Natural killer cell (primary cell): ENCODE data around the gene ENAM. TPM values are rescaled to one million over a fixed set of nuclear protein-coding genes. Genes with fewer than 3 reads are reported as not detected.

Source experiments
- ATAC-seq, 3 donors: fragments of 150-1000 bp in 2 of 3; fragments of 200-7000 bp in 1 of 3; cut with Tn5 transposase; 1 replicate in 1 of 3; 2 replicates in 2 of 3; pipeline ENCODE4 v1.10.0; 2021; ENCODE audit warnings: mild to moderate bottlenecking in 2 of 3, moderate library complexity in 2 of 3
- DNase-seq, 2 donors: peaks; one replicate each; pipeline versions ENCODE4 v3.0.0 to v3.0.0-alpha.2; 2013 to 2021; ENCODE audit warnings: mixed read lengths in 1 of 2
- H3K27ac ChIP-seq: one replicate; pipeline ENCODE4 v1.5.1; 2013; ENCODE audit warnings: mild to moderate bottlenecking, low read length
- H3K27me3 ChIP-seq: one replicate; pipeline ENCODE4 v1.6.1; 2013; ENCODE audit warnings: low read length; ENCODE audit not compliant: control insufficient read depth, insufficient read depth
- H3K36me3 ChIP-seq: one replicate; pipeline ENCODE4 v1.6.1; 2013; ENCODE audit warnings: low read length; ENCODE audit not compliant: control insufficient read depth, insufficient read depth
- H3K4me1 ChIP-seq: one replicate; pipeline ENCODE4 v1.6.1; 2013; ENCODE audit warnings: low read length; ENCODE audit not compliant: control insufficient read depth, insufficient read depth
- H3K4me3 ChIP-seq: one replicate; pipeline ENCODE4 v1.5.1; 2013; ENCODE audit warnings: low read length
- H3K9me3 ChIP-seq: one replicate; pipeline ENCODE4 v1.6.1; 2013; ENCODE audit warnings: low read length; ENCODE audit not compliant: control insufficient read depth, insufficient read depth
- H3K27ac Mint-ChIP-seq, 2 donors: one replicate each; pipeline ENCODE4 v1.8.0; 2022; ENCODE audit warnings: mild to moderate bottlenecking in 2 of 2, mixed read lengths in 2 of 2, moderate library complexity in 1 of 2
- H3K27me3 Mint-ChIP-seq, 2 donors: one replicate each; pipeline ENCODE4 v1.8.0; 2022; ENCODE audit warnings: low read depth in 2 of 2, mixed read lengths in 2 of 2
- H3K36me3 Mint-ChIP-seq: one replicate; pipeline ENCODE4 v1.8.0; 2022; ENCODE audit warnings: mixed read lengths
- H3K4me1 Mint-ChIP-seq, 2 donors: one replicate each; pipeline ENCODE4 v1.8.0; 2022; ENCODE audit warnings: mixed read lengths in 2 of 2
- H3K4me3 Mint-ChIP-seq: one replicate; pipeline ENCODE4 v1.8.0; 2022; ENCODE audit warnings: mild to moderate bottlenecking, moderate library complexity, mixed read lengths
- H3K9me3 Mint-ChIP-seq, 2 donors: one replicate each; pipeline ENCODE4 v1.8.0; 2022; ENCODE audit warnings: mixed read lengths in 2 of 2
- CTCF ChIP-seq: fragments of 200-600 bp; IDR thresholded peaks from one replicate; pipeline ENCODE4 v1.8.0; 2022; ENCODE audit warnings: antibody characterized with exemption
- WGBS: methylation state at CpG from one replicate; pipeline ENCODE4 v1.1.7; 2013; ENCODE audit warnings: missing lambda C conversion rate; ENCODE audit not compliant: insufficient coverage; 5-methylcytosine and 5-hydroxymethylcytosine counted together
- intact Hi-C: fragments of 100-400 bp; cut with micrococcal nuclease; formaldehyde crosslinking; loops from one replicate; pipeline ENCODE4 v1.14.2; 2022
- total RNA-seq, 4 donors: library from RNA; stranded (reverse); fragments of 120-200 nt in 1 of 4; gene quantifications; one replicate each; pipeline versions ENCODE4 v1.2.3 to v1.2.4, GENCODE V29; 2013 to 2022

Gene ENAM
- total RNA-seq, 3 donors from 2014 or later (not counting 1 experiment from before 2014, with no cell fraction given), result not detected

- ATAC-seq (no peak), DNase-seq (no peak)
- no peak overlapping the region for H3K27ac ChIP-seq
- Mint-ChIP-seq H3K9me3 (no peaks in the 10 kb centered on the region), H3K4me3 (no peak overlapping the region), H3K4me1 (no peaks in the 10 kb centered on the region), H3K36me3 (no peaks in the 10 kb centered on the region), H3K27ac (no peak overlapping the region), H3K27me3 (no peaks in the 10 kb centered on the region)
- no peaks in the 10 kb centered on the region for H3K4me1 ChIP-seq
- no peaks in the 10 kb centered on the region for H3K27me3 ChIP-seq
- intact Hi-C loops, result no loop called here
- no peaks in the 10 kb centered on the region for H3K9me3 ChIP-seq
- no peak overlapping the region for H3K4me3 ChIP-seq
- no peaks in the 10 kb centered on the region for H3K36me3 ChIP-seq
- TF ChIP-seq CTCF, result no peak
- WGBS, result 100% methylated on average over 1 of the region's 2 CpGs
Measured at GRCh38 chr4:70586841-70587240, 41.7 kb upstream of the ENAM start.

GRCh38 chr4:70589785-70590184 is 38.8 kb upstream of the ENAM start:
- DNase-seq, result no peak
- intact Hi-C loops, result no loop called here

GRCh38 chr4:70591955-70592582 is 36.5 kb upstream of the ENAM start, which contains the start of gene AMBN:
Gene AMBN (plus strand): TSS chr4:70592256. CDS start chr4:70592359, 103 bp downstream.
- Mint-ChIP-seq H3K27ac (no peak within 1 kb of the TSS), H3K4me3 (no peak within 1 kb of the TSS), H3K36me3 (no peaks in the 10 kb centered on the region), H3K27me3 (peaks cover 0 to 7% of the 10 kb centered on the region in 2 donors), H3K4me1 (no peaks in the 10 kb centered on the region), H3K9me3 (no peaks in the 10 kb centered on the region)
- Histone ChIP-seq H3K27ac (no peak within 1 kb of the TSS), H3K36me3 (no peaks in the 10 kb centered on the region), H3K4me1 (no peaks in the 10 kb centered on the region), H3K4me3 (no peak within 1 kb of the TSS), H3K9me3 (no peaks in the 10 kb centered on the region), H3K27me3 (no peaks in the 10 kb centered on the region)
- ATAC-seq (no peak), DNase-seq (no peak)
- WGBS, result 82% methylated on average over 5 of the region's 5 CpGs
- intact Hi-C loops, result no loop called here
- TF ChIP-seq CTCF, result no peak

More at GRCh38 chr4:70589785-70590184, 38.8 kb upstream of the ENAM start:
- Mint-ChIP-seq H3K9me3 (no peaks in the 10 kb centered on the region), H3K27me3 (peaks cover 0 to under 1% of the 10 kb centered on the region in 2 donors), H3K36me3 (no peaks in the 10 kb centered on the region), H3K4me1 (no peaks in the 10 kb centered on the region), H3K27ac (no peak overlapping the region), H3K4me3 (no peak overlapping the region)
- H3K36me3 ChIP-seq, result no peaks in the 10 kb centered on the region
- no peak overlapping the region for H3K4me3 ChIP-seq
- H3K27me3 ChIP-seq, result no peaks in the 10 kb centered on the region
- no peaks in the 10 kb centered on the region for H3K9me3 ChIP-seq
- no peak for TF ChIP-seq CTCF
- no peak for ATAC-seq
- H3K27ac ChIP-seq, result no peak overlapping the region
- H3K4me1 ChIP-seq, result no peaks in the 10 kb centered on the region

- TF ChIP-seq CTCF, result no peak
- Mint-ChIP-seq H3K36me3 (no peaks in the 10 kb centered on the region), H3K27ac (no peak overlapping the region), H3K27me3 (peaks cover 0 to 7% of the 10 kb centered on the region in 2 donors), H3K4me1 (no peaks in the 10 kb centered on the region), H3K9me3 (no peaks in the 10 kb centered on the region), H3K4me3 (no peak overlapping the region)
- H3K36me3 ChIP-seq, result no peaks in the 10 kb centered on the region
- H3K9me3 ChIP-seq, result no peaks in the 10 kb centered on the region
- H3K4me3 ChIP-seq, result no peak overlapping the region
- ATAC-seq (no peak), DNase-seq (no peak)
- H3K27me3 ChIP-seq, result no peaks in the 10 kb centered on the region
- H3K4me1 ChIP-seq, result no peaks in the 10 kb centered on the region
- intact Hi-C loops, result no loop called here
- H3K27ac ChIP-seq, result no peak overlapping the region
Measured at GRCh38 chr4:70594196-70594595, 34.3 kb upstream of the ENAM start.
